HG03064 (cell line): ENCODE measurements around the gene IKZF4.

ENCODE experiments used
- ATAC-seq: cut with Tn5 transposase; IDR thresholded peaks from one replicate; pipeline ENCODE4 v1.9.1; 2021; ENCODE audit warnings: low read depth; ENCODE audit not compliant: unreplicated experiment

Gene IKZF4

DNA sequence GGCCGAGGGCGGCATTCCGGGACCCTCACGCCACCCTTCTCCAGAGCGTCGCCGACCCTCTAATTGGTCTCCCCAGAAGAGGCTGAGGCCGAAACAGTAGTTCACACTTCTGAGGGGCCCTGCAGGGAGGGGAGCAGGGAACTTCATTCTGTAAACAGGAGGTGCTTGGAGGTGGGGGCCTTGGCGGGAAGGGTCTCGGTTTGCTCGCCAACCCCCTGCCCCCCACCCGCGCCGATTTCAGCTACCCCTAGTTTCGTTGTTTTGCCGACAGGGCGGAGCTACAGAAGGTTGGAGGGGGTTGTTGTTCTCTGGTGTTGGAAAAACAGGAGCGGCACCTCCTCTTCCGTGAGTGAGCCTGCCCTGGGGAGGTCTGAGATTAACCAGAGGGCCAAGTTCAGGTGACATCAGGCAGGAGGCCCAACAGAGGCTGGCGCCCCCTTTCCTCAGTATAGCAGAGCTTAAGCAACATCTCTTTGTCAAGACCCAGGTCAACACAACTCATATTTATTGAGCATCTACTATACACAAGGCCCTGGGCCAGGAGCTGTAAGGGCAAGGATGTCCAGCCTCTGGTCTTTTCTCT is 59.8 kb downstream of the IKZF4 start:
- ATAC-seq = no peak

- no peak for ATAC-seq
Measured at GRCh38 chr12:56081393-56082347, 60.8 kb downstream of the IKZF4 start.

DNA sequence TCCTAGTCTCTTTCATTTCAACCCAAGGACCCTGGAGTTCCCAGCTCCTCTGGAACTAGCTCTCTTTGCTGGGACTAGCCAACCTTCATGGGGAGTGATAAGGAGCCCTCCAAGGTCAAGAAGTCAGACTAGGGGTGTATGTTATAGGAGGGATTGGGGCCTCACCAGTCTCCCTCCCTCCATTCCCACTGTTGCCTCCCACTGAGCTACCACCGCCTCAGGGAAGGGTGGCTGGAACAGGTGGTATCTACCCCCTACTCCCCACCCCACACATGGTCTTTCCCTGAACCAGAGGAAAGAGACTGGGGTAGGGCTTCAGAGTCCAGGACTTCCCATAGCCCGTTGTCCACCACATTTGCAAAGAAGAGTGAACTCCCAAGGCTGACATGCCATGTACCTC is 61.5 kb downstream of the IKZF4 start:
- no peak for ATAC-seq

- no peak for ATAC-seq
Measured at GRCh38 chr12:56082967-56083366, 62.1 kb downstream of the IKZF4 start.

GRCh38 chr12:56084958-56085543 is 64.2 kb downstream of the IKZF4 start:
- no peak for ATAC-seq

DNA sequence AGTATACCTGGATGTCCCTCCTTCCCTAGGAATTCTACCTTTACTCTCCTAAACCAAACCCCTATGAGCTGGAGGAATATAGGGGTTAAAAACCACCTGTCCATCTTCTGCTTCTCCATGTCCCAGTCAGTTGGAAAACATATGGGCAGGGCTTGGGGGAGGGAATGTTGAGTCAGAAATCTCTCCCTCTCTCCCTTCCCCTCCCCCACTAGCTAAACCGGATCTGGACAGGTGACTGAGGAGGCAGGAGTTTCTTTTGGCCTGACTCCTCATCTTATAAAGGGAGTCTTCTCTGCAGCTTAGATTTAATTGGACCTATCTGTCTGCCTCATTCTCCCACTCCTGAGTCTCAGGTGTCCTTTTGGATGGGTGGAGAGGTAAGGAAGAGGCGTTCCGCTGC is 65.3 kb downstream of the IKZF4 start:
- ATAC-seq = no peak

DNA sequence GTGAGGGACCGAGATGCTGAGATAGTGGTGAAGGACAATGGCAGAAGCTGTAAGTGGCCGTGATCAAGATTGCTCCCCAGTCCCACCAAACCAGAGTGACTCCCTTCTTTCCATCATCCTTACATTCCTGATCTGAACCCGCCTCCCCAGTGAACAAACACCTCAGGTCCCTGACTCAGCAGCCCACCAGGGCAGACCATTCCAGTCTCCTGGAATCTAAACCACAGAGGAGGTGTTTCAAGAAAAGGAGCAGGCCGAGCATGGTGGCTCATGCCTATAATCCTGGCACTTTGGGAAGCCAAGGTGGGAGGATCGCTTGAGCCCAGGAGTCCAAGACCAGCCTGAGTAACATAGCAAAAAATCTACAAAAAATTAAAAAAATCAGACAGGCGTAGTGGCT is 65.8 kb downstream of the IKZF4 start:
- no peak for ATAC-seq

DNA sequence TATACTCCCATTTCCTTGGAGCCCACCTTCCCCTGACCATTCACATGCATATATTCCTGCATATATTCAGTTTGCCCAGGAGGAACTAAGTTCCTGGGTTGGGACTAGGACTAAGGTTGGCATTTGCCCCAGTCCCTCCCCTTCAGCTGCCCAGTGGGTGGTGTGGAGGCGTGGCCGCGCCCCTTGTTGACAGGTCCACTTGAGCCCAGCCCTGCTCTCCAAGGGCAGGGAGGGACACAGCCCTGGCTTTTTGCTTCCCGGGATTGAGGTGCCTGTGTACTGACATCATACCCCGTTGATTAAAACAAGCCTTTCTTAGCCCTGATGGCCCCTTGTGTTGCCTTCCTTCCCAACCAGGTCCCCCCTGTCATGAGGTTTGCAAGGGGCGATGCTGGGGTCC is 66.4 kb downstream of the IKZF4 start:
- ATAC-seq = no peak
